ENCODE results near the gene PLCG1.

GRCh38 chr20:41108531-41108930 lies 28.8 kb upstream of the PLCG1 start:
- TF ChIP-seq ZBTB7A (IDR thresholded peaks at IDR 0.05; ENCODE audit: borderline replicate concordance, control insufficient read depth, low read depth, low read length): no peak
- TF ChIP-seq HDAC2 (IDR thresholded peaks at IDR 0.05): no peak
- TF ChIP-seq PHF20 (IDR thresholded peaks at IDR 0.05; ENCODE audit: partially characterized antibody): no peak
- no peak for TF ChIP-seq AFF4 (CRISPR knock-in tag; IDR thresholded peaks at IDR 0.05)
- TF ChIP-seq GABPA (tag; conservative IDR thresholded peaks at IDR 0.05; ENCODE audit: low read depth): no peak
- no peak for TF ChIP-seq HMGN3 (IDR thresholded peaks at IDR 0.05; ENCODE audit: borderline replicate concordance, extremely low read depth, insufficient read length, low read depth, low read length)
- TF ChIP-seq FOXP1 (CRISPR knock-in tag; IDR thresholded peaks at IDR 0.05): no peak
- no peak for TF ChIP-seq SMAD2 (IDR thresholded peaks at IDR 0.05; ENCODE audit: low read depth, low read length)
- TF ChIP-seq ZNF274 (IDR thresholded peaks at IDR 0.05; ENCODE audit: borderline replicate concordance, low read depth, low read length): no peak
- TF ChIP-seq ZNF143 (CRISPR knock-in tag; IDR thresholded peaks at IDR 0.05): no peak
